ENCODE data around the gene TCERG1L.

TCERG1L gene

DNA sequence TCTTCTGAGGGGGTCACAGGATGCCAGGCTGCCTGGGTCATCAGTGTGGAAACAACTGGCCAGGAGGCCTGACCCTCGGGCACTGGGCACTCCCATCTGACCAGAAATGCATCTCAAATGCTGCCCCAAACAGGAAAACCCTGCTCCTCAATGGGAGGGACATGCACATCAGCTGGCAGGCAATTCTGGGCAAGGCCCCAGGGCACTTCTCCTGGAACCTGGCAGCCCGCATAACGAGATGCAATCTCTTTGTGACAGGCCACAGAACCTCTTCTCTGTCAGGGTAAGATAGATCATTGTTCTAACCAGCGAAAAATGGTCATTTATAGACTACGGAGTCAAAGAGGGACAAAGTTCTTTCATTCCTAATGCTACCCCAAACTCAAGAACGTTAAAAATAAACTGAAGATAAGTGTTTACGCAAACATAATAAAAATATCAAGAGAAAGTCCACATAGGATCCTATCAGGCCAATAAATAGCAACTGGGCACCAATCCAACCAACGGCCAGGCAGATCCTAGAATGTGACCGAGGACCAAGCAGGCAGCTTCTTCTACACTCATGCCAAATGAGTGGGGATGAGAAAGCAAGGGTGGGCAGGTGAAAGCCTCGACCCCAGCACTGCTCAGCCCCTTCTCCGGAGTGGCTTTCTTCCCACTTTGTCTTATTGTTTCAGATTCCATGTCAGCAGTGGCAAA, 212.3 kb downstream of the TCERG1L start:
- Histone ChIP-seq H3K27me3 (ENCODE audit: insufficient read depth, low read depth, severe bottlenecking) (no peaks in the 10 kb centered on the region), H3K9me3 (ENCODE audit: severe bottlenecking) (no peaks in the 10 kb centered on the region), H3K36me3 (no peaks in the 10 kb centered on the region), H3K4me3 (ENCODE audit: low read depth, low read length) (no peak overlapping the region), H3K27ac (no peak overlapping the region)
- no peak for DNase-seq
- TF ChIP-seq, protein P1, sequence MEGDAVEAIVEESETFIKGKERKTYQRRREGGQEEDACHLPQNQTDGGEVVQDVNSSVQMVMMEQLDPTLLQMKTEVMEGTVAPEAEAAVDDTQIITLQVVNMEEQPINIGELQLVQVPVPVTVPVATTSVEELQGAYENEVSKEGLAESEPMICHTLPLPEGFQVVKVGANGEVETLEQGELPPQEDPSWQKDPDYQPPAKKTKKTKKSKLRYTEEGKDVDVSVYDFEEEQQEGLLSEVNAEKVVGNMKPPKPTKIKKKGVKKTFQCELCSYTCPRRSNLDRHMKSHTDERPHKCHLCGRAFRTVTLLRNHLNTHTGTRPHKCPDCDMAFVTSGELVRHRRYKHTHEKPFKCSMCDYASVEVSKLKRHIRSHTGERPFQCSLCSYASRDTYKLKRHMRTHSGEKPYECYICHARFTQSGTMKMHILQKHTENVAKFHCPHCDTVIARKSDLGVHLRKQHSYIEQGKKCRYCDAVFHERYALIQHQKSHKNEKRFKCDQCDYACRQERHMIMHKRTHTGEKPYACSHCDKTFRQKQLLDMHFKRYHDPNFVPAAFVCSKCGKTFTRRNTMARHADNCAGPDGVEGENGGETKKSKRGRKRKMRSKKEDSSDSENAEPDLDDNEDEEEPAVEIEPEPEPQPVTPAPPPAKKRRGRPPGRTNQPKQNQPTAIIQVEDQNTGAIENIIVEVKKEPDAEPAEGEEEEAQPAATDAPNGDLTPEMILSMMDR (IDR thresholded peaks at IDR 0.05; ENCODE audit: low read depth, low read length), result no peak

DNA sequence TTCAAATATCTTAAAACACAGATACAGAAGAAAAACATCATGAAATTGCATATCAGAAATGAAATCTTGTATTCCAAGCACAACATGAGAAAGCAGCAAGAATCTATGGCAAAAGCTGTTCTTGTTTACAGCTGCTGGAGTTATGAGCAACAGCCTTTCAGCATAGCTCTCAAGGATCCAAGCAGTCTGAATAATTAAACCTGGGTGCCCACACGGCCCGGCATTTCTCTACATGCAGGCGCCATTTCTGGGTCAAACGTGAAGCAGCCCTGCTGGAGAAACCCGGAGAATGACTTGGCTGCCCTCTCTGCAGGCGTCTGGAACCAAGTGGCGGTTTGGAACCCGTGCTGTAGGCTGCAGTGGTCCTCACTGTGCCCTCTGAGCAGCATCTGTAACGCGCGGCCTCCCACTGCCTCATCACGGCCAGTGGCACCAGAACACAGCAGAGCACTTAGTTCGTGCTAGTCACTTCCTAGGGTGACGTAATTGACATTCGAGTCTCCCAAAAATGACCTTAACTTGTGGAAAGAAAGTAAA, 213.0 kb downstream of the TCERG1L start:
- DNase-seq, result no peak
- Histone ChIP-seq H3K36me3 (no peaks in the 10 kb centered on the region), H3K4me3 (ENCODE audit: low read depth, low read length) (no peak overlapping the region), H3K27me3 (ENCODE audit: insufficient read depth, low read depth, severe bottlenecking) (no peaks in the 10 kb centered on the region), H3K27ac (no peak overlapping the region), H3K9me3 (ENCODE audit: severe bottlenecking) (peaks cover 3% of the 10 kb centered on the region)
- TF ChIP-seq, protein P1 (IDR thresholded peaks at IDR 0.05; ENCODE audit: low read depth, low read length), result no peak

DNA sequence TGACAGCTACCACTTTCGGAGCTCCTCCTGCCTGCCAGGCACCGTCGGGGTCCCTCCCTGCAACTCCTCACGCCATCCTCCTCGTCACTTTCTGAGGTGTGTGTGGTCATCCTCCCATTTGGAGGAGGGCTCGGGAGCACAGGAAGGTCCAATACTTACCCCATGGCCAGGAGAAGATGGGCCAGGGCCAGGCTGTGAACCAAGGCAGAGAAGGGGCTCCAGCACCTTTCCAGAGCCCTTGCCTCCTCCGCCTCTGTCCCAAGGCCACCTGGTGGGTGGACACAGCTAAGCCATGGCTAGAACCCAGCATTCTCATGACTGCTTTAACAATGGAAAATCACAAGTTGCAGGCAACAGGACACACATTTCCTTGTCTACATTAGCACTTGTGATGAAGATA, 215.5 kb downstream of the TCERG1L start:
- Histone ChIP-seq H3K27me3 (ENCODE audit: insufficient read depth, low read depth, severe bottlenecking) (no peaks in the 10 kb centered on the region), H3K9me3 (ENCODE audit: severe bottlenecking) (peaks cover 3% of the 10 kb centered on the region), H3K36me3 (no peaks in the 10 kb centered on the region), H3K4me3 (ENCODE audit: low read depth, low read length) (no peak overlapping the region), H3K27ac (no peak overlapping the region)
- no peak for DNase-seq
- TF ChIP-seq, protein P1 (IDR thresholded peaks at IDR 0.05; ENCODE audit: low read depth, low read length), result no peak

DNA sequence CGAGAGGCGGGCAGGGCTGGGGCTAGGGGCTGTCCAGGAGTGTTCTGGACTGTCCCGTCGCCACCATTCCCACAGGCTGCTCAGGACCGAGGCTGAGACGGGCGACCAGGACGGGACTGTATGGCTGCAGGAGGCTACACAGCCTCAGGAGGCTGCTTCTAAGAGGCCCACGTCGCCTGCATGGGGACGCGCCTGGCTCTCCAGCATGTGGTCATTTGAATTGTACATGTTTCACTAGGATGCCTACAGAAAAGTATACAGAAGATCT, 216.3 kb downstream of the TCERG1L start:
- DNase-seq, result no peak
- Histone ChIP-seq H3K4me3 (ENCODE audit: low read depth, low read length) (no peak overlapping the region), H3K9me3 (ENCODE audit: severe bottlenecking) (peaks cover 3% of the 10 kb centered on the region), H3K27ac (peak overlapping the region; percentile 67), H3K36me3 (no peaks in the 10 kb centered on the region), H3K27me3 (ENCODE audit: insufficient read depth, low read depth, severe bottlenecking) (no peaks in the 10 kb centered on the region)
- TF ChIP-seq, protein P1 (IDR thresholded peaks at IDR 0.05; ENCODE audit: low read depth, low read length), result no peak

DNA sequence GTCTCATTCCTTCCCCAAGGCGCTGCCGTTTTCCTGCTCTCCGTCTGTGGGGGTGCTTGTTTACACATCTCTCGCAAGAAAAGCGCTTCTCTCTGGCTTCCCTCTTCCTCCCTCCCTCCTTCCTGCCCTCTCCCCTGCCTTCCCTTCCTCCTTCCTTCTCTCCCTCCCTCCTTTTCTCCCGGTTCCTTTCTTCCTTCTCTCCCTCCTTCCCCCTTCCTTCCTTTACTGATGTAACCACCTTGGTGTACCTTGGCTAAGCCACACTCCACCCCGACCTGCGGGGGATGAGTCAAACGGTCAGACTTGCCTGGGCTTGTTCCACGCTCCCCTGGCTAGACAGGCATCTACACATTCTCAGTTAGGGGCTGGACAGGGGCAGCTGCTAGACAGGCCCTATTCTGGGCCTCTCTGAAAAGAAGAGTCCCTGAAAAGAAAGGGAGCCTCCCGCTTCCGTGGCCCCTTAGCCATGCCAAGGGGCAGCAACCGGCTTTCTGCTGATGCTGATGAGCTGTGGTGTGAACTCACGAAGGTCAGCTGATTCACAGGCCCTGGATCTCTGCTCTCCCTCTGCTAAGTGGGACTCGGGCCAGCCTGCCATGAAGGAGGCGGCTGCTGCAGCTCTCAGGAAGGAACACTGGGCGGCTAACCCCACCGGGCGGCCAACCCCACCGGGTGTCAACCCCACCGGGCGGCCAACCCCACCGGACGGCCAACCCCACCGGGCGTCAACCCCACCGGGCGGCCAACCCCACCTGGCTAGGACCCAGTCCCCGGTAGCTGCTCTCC, 216.8 kb downstream of the TCERG1L start:
- no peaks in the 10 kb centered on the region for H3K27me3 ChIP-seq (ENCODE audit: insufficient read depth, low read depth, severe bottlenecking)
- H3K27ac ChIP-seq, result peak overlapping the region; percentile 67
- H3K36me3 ChIP-seq, result no peaks in the 10 kb centered on the region
- TF ChIP-seq, protein P1 (IDR thresholded peaks at IDR 0.05; ENCODE audit: low read depth, low read length), result no peak
- DNase-seq, result peak; percentile 68
- H3K4me3 ChIP-seq (ENCODE audit: low read depth, low read length), result no peak overlapping the region
- peaks cover 3% of the 10 kb centered on the region for H3K9me3 ChIP-seq (ENCODE audit: severe bottlenecking)

Data from WERI-Rb-1 (cell line).